NCI-H2107 (cell line): ENCODE measurements around the gene GRM4.

Source experiments
- DNase-seq: peaks from one replicate; lab custom pipeline; 2025; lab: John Stamatoyannopoulos, UW

GRM4 gene

DNA sequence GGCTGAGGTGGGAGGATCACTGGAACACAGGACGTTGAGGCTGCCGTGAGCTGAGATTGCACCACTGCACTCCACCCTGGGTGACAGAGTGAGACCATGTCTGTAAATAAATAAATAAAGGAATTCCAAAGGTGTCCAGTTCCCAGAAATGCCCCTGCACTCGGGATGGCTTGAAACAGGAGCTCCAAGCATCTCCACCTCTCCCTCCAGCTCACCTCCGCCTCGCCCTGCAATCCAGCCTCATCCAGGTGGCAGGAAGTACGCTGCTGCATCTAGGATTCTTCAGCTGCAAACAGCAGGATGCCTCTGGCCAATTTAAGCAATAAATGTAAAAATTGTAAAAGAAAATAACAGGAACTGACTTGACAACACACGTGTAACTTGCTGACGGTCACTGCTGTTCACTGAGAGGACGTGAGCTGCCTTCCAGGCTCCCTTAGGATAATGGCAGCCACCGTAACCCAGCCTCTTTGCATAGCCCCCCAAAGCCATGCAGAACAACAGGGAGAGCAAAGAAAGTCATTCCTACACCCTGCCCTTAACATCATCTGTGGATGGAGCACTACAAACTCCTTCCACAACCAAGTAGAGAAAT, 11.4 kb upstream of the GRM4 start:
- no peak for DNase-seq

DNA sequence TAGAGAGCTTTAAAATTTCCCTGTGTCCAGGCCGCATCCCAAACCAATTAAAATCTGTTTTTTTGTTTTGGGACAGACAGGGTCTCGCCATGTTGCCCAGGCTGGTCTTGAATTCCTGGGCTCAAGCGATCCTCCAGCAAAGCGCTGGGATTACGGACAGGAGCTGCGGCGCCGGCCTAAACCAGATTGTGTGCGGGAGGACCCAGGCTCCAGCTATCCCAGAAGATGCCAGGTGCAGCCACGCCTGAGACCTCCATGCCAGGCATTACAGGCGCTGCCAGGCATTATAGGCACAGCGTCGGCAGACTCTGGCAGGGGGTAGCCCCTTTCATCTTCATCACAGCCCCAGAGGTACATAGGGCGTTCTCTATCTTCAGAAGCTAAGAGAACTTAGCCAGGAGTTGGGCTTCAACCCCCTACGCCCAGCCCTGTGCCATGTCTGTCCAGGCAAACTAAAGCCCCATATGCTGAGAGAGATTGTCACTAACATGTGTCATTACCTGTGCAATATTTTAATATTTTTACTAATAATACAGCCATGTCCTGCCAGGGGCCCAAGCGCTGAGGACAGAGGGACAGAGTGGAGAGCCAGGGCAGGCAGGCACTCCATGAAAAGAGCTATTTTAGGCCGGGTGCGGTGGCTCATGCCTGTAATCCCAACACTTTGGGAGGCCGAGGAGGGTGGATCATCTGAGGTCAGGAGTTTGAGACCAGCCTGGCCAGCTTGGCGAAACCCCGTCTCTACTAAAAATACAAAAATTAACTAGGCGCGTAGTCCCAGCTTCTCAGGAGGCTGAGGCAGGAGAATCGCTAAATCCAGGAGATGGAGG, 9.8 kb upstream of the GRM4 start:
- DNase-seq = no peak

DNA sequence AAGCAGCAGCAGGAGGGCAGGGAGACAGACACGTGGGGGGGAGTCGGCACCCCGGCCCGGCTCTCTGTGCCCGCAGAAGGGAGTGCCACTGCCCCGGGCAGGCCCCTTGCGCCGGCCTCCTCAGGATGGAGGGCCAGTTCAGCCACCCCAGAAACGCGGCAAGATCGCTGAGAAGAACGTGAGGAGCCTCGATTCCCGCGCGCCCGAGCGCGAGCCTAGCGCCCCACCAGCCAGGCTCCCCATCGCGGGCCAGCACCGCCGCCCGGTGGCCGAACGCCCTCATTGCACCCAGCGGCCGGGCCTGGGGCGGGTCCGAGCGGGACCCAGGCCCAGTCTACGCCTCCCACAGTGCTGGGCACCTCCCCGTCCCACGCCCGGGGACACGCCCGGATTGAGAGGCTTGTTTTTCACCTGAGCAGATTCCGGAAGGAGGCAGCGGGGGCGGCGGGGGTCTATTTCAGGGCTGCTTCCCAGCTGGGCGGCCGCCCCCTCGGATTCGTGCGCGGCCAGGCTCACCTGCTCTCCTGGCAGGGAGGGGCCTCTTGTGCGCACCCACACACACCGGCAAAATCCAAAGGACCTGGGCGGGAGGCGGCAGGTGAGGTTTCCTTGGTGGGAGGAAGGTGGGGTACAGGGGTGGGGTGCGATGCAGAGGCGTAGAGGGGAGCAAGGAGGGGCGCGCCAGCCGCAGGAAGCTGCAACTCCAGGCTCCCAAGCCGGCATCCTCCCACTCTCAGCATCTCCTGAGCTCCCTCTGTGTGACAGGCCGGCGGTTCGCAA, 9.0 kb upstream of the GRM4 start:
- no peak for DNase-seq

DNA sequence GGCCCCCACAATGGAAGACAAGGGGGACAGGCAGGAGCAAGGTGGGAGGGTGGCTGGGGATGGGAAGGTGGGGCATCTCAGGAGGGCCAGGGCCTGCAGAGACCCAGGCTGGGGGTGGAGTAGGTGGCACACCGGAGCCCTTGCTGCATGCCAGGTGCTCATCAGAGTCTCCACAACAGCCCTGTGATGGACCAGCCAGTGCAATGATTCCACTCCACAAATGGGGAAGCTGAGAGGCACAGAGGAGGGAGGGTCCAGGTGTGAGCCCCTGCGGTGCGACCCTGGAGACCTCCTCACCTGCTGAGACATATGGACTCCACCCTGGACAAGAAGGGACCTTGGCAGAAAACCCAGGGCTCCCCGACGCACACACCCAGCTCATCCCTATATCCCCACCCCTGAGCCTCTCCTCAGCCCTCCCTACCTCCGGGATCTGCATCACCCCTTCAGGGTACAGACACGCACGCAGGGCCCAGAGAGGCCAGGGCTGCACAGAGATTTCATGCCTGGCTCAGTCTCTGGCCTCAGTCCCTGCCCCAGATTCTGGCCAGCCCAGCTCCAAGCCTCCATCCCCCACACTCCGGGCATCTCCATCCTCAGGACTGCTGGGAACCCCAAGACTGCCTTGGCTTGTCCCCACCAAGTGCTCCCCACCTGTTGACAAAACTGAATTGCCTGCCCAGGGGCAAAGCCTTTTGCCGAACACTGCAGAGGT, 7.1 kb upstream of the GRM4 start:
- DNase-seq = no peak

DNA sequence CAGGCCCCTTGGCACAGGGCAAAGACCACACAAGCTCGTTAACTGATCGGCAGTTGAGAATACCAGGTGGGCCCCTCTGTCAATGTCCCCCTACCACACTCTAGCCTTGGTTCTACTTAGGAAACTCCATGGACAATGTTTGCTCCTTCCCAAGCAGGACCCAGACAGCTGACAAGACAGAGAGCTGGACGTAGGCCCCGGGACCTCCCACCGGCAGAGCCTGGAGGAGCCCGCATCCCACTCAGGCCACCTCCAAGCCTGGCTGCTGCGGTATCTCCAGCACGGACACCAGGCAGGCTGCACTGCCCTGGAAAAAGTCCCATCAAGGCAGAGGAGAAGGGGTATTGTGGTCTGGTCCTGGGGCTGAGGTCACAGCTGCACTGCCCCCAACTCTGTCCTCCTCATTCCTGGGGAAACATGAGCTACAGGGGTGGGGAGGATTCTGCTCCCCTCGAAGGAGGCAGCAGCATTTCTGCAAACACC, 6.2 kb upstream of the GRM4 start:
- no peak for DNase-seq

DNA sequence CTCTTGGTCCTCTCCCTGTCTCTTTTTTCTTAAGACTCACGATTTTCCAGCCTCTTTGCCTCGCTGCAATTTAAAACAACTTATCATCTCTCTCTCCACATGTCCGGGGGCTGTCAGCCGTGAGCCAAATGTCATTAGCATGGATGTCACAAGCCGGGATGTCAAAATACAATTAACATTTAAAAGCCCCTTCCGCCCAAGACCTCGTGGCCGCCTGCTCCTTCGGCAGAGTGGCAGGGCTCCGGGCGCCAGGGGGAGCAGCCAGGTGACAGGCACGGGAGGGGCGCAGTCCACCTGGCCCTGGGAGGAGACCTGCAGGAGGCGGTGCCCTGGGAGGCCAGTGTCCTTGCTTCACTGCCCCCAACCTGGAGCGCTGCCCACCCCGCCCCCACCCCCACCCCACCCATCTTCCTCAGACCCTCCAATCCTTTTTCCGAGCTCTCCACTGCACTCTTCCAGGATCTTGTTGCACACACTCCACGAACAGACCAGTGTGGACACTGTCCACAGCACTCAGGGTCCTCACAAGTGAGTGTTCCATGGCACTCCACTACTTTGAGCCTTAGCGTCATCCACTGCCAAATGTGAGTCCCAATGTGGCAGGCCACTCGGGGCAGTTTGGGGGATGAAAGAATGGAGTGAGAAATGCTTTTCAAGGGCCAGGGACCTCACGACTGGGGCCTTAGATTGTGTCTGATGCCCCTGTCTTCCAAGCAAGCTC, 5.6 kb upstream of the GRM4 start:
- DNase-seq = no peak

DNA sequence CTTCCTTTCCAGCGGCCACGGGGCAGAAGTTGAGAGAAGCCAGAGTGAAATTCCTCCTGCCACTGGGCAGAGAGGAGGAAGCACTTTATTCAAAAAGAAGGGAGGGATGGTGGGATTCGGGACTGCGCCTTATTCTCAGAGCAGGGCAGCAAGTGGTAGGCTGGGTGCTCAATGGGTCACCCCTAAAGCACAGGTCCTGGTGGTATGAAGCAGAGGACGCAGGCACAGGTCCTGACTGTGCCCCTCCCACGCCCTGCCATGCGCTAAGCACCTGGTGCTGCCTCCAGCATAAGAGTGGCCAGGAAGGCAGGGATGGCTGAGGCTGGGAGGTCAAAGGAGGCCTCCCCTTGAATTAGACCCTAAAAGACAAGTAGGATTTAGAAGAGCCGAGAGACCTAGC, 4.9 kb upstream of the GRM4 start:
- no peak for DNase-seq

DNA sequence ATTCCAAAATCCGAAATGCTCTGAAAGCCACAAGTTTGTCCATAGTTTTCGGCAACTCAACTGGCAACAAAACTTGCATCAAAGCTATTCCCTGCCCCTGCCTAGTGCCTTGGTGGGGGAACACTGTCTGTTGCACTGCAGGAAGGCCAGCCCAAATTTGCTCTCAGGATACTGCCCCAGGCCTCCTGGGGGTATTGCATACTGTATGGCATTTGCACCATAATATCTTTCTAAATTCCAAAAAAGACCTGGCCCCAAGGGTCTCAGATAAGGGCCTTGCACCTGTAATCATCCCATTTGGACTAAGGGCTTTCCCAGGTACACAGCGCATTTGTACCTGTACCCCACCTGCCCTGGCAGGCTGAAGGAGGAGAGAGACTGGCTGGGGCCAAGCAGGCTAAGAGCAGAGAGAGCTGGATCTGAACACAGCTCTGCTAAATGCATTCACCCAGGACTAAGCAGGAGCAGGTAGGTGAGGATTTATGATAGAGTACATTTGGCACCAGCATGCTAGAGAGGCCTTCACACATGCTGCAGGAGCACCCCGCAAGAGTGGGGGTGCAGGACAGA, 4.0 kb upstream of the GRM4 start:
- no peak for DNase-seq

DNA sequence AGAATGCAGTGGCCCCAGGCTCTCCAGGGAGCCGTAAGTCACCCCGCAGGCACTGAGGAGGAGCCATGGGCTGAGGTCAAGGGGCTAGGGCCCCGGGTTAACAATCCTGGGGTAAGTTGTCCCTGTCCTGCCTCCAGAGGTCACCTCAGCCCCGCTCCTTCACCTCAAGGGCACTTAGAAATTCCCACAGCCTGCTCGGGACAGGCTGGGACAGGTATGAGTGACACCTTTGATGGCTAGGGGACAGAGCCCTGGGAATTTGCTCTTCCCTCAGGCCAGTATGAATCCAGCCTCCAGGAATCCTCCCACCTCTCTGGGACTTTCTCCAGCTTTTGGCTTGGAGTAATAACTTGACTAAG, 3.5 kb upstream of the GRM4 start:
- no peak for DNase-seq

DNA sequence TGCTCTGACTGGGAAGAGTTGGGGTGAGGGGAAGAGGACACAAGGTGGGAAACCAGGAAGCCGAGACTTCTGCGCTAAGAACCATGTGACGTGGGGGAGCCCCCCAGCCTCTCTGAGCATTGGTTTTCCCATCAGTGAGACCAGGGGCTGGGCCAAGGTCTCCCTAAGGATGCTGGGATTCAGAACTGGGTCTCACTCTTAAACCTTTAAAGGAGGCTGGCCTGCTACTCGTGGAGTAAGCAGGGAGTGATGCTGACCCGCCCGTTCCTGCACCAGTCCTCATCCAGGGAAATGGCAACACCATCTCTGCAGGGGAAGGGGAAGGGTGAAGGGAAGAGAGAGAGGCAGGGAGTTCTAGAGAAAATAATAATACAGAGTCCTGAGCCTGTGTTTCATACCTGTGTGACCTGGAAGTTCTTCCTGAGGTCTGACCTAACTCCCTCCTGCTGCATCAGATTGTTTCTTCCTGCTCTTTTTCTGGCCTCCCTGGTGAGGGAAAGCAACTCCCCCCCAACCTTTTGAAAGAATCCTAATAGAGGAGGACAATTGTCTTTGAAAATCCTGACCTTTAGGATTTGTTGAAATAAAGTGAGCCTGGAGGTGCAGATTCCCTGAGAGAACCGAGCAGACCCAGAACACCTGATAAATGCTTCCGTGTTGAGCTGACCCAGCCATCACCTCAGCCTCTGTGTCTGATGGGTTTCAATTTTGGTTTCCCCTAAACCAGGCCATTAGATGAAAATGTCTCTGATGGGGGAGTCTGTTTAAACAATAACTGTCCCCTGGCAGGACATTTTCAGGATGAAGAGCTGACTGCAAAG, 3.0 kb upstream of the GRM4 start:
- no peak for DNase-seq

DNA sequence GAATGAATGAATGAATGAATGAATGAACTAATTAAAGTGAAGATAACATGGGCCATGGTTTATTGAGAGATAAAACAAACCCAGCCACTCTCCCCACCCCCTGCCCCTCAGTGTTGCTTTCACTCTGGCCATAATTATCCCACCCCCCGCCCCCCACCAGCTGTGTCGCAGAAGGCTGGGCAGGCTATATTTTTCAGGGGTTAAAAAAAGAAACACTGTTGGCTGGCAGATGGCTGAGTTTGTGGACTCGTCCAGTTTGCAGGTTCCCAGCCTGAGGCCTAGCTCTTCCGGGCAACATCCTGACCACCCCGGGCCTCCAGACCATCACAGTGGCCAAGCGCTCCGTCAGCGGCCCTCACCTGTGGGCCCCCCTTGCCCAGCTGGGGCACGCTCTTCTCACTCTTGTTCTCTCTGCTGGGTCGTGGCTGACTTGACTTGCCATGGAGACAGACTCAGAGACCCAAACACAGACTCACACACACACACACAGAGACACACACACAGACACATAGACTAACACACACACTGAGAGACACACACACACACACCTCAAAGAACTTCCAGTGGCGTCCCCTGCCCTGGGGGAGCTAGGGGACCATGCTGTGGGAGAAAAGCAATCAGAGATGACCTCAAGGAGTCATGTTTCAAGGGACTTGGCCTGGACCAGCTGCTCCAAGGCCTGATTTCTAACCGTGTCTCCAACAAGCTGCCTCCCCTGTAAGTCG, 2.2 kb upstream of the GRM4 start:
- no peak for DNase-seq

DNA sequence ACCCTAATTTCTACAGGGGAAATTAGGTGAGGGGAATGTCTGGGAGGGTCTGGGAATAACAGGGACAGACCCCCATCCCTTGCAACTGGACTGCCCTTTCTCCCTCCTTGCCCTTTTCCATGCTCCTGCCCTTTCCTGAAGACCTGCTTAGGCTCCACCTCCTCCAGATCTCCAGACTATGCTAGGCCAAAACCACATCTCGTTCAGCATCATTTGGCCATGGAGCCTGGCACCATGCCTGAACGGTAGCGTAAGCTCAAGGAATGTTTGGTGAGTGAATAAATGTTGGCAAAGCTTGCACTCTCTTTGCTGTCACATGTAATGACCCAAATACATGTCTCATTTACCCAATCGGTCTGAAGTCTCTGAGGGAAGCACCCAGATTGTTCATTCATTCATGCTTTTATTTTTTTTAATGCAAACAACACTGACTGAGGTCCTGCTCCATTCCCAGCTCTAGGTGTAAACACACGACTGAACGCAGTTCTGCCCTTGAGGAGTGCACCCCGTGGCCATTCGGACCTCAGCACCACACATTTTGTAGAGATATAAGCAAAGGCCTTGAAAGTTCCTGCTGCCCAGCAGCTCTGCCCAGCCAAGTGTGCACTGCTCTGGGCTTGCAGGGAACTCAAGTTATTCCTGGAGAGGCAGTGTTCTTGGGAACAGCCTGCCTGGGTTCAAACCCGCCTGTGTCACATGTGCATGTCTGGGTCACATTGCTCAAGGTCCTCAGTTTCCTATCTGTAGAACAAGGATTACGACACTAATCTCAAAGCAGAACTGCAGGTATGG, 1.1 kb upstream of the GRM4 start:
- no peak for DNase-seq

DNA sequence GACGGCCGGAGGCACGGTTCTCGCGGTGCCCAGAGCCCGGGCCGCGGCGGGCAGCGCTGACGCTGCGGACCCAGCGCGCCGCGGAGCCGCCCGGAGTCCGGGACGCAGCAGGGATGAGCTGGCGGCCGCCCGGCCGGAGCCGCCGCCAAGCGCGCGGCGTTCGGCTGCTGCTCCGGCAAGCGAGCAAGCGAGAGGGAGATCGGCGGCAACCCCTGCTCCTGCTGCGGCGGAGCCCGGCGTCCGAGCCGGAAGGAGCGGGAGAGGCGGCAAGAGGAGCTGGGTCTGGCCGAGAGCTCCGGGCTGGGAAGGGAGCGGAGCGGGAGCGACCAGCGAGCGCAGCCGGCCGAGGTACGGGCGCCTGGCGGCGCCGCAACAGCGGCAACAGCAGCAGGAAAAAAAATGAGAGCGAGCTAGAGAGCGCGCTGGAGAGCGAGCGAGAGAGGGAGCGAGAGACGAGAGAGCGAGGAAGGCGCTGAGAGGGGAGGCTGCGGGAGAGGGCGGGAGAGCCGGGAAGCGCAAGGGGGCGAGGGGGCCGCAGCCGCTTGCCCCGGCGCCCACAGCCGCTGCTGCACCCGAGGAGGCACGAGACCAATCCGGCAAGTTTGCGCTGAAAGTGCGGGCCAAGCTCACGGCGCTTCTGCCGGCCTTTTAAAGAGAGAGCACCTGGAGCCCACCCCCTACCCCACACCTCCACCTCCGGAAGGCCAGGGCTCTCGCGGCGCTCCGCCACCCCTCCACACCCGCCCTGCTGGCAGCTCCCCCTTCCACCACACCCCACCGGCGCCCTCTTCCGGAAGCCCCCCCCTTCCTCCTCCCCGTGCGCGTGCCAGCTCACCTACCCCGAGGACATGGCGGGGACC, 496 bp downstream of the GRM4 start:
- DNase-seq = no peak

DNA sequence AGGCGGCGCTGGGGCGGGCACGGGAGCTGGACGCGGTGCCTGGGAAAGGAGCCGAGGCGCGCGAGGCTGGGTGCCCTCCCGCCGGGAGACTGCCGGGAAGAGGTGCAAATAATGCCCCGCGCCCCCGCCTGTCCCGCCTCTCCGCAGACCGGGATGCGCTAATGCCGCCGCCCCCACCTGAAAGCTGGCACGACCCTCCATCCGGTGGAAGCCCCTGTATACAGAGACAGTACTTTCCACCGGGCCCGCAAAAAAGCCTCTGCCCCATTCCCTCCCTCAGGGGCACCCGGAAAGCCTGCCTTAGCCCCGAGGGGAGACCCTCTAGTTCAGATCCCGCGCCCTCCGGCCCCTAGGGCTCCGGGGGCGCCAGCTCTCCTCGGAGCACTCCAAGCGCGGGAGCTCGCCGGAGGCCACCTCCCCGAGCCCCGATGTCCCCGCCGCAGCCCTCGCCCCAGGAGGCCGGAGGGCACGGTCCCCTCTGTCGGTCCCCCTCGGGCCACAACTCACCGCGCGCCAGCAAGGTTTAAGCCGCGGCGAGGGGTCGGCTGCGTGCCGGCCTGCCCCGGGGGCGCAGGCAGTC, 1.2 kb downstream of the GRM4 start:
- no peak for DNase-seq

DNA sequence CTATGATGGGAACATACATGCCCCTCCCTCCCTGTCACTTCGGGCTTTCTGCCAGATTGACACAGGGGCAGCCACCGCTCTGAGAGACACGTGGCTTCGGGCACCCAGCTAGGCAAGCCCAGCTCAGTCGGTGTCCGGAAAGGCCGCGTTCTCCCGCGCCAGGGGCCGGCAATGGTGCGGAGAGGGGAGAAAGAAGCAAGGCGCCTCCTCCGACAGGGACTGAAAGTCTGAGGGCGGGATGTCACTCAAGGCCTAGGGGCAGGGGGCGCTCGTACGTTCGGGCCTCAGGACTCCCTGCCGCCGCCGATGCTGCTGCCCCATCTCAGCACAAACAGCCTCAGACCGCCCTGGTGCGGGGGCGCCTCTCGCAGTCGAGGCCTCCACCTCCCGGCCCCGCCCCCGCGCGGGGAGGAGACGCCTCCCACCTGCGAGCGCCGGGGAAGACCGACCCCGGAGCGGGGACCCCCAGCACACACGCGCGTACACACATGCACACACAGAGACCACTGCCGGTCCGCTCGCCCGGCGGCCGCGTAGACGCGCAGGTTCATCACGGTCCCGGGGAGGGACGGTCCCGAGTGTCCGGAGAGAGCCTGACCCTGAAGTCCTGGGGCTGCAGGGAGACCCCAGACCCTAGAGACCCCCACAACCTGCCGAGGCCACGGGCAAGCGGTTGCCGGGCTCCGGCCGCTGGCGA, 1.9 kb downstream of the GRM4 start:
- DNase-seq = no peak

DNA sequence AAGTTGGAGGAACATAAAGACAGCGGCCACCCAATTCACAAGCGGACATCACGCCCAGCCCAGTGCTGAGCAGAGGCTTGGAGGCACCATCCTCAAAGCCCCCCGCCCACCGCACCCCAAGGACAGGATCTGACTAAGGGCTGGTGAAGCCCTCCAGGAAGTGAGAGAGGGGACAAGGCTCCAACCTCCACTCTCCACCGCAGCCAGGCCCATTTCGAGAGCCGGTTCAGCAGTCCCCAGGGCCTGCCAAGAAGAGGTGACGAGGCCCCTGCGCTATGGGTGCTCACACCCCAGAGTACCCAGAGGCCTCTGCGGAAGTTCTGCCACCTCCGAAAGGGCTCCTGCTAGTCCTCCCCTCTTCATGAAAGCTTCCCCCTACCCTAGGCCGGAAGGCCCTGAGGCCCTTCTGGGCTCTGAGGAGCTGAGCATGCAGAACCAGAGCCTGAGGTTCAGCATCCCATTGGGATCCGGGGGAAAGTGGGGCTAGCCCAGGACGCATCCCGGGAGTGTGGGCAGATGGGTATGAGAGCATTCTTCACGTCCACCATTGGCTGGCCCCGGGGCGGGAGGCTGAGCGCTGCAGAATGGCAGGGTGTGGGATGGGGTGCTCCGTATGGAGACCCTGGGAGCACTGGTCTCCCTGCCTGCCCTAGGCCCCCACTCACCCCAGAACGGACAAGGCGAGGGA, 2.5 kb downstream of the GRM4 start:
- DNase-seq = no peak
